A673 (cell line): ENCODE results near the gene COLEC12.

Experiments used
- EZH2 ChIP-seq: fragments of 200-600 bp; sonication (generic); IDR thresholded peaks from 2 replicates; pipeline ENCODE4 v1.6.1; 2017; ENCODE audit warnings: borderline replicate concordance, low read depth, mild to moderate bottlenecking, mixed read lengths, antibody characterized with exemption, low read length; ENCODE audit not compliant: poor library complexity, severe bottlenecking
- TF ChIP-seq, protein P1 (sequence below): fragments of 300-800, 200-600 bp; sonication (generic); conservative IDR thresholded peaks from 2 replicates; pipeline ENCODE4 v1.5.1; 2017; ENCODE audit warnings: low read depth, mild to moderate bottlenecking, antibody characterized with exemption, low read length, moderate library complexity, mixed read lengths

DNA sequence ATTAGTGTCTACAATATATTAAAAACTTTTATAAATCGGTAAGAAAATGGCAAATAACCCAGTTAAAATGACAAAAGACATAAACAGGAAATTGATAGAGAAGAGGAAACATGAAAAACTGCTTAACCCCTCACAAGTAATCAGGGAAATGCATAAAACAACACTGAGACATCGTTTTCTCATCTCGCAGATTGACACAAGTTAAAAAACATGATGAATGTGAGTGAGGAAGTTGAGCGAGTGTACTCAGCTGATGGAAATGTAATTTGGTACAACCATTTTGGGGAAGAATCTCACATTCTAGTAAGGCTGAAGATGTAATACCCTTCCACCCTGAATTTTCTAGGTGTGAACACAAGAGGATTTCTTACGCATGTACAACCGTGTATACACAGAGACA is 214.7 kb downstream of the COLEC12 start:
- TF ChIP-seq, protein P1, sequence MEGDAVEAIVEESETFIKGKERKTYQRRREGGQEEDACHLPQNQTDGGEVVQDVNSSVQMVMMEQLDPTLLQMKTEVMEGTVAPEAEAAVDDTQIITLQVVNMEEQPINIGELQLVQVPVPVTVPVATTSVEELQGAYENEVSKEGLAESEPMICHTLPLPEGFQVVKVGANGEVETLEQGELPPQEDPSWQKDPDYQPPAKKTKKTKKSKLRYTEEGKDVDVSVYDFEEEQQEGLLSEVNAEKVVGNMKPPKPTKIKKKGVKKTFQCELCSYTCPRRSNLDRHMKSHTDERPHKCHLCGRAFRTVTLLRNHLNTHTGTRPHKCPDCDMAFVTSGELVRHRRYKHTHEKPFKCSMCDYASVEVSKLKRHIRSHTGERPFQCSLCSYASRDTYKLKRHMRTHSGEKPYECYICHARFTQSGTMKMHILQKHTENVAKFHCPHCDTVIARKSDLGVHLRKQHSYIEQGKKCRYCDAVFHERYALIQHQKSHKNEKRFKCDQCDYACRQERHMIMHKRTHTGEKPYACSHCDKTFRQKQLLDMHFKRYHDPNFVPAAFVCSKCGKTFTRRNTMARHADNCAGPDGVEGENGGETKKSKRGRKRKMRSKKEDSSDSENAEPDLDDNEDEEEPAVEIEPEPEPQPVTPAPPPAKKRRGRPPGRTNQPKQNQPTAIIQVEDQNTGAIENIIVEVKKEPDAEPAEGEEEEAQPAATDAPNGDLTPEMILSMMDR = no peak
- TF ChIP-seq EZH2 = no peak
